HCT116 (cell line): ENCODE measurements around the gene PKMYT1. TPM values are rescaled to one million over a fixed set of nuclear protein-coding genes. Genes with fewer than 3 reads are reported as not detected.

Experiments
- ATAC-seq: fragments of 200-7000 bp; cut with Tn5 transposase; 2 replicates; pipeline ENCODE4 v1.9.1; 2020; ENCODE audit warnings: mild to moderate bottlenecking, moderate library complexity
- BruUV-seq: library from RNA; stranded (reverse); fragments of 400-500 nt; replicated peaks from 2 replicates; lab custom pipeline; 2021; lab: Mats Ljungman, UMichigan
- CTCF ChIA-PET: fragments of 300-600 bp; sonication (Branson Sonifier 250); formaldehyde crosslinking; loops from one replicate; lab custom pipeline; 2021; ENCODE audit warnings: antibody characterized with exemption; lab: Charles Lee
- POLR2A ChIA-PET: fragments of 300-600, 350-600 bp; sonication (Branson Sonifier 250); formaldehyde crosslinking; loops from one replicate; lab custom pipeline; 2021; ENCODE audit warnings: antibody characterized with exemption; lab: Charles Lee
- RAD21 ChIA-PET, 2 experiments: fragments of 300-600 bp; sonication (Branson Sonifier 250); formaldehyde crosslinking; loops; one replicate each; lab custom pipeline; 2023; ENCODE audit warnings: low total read pairs in 2 of 2; ENCODE audit not compliant: uncharacterized antibody in 2 of 2, unreplicated experiment in 2 of 2, low non-redundant PET in 1 of 2; lab: Charles Lee
- DNase-seq: peaks from one replicate; pipeline ENCODE4 v3.0.0-alpha.2; 2010; ENCODE audit warnings: low read depth, low spot score
- H2AFZ ChIP-seq: fragments of 200-600 bp; shearing (Covaris generic), sonication (generic); 2 replicates; pipeline ENCODE4 v1.6.1; 2017; ENCODE audit warnings: low read depth, mixed run types, mixed read lengths, antibody characterized with exemption, low read length; ENCODE audit not compliant: poor library complexity, severe bottlenecking
- H3K27ac ChIP-seq: 2 replicates; pipeline ENCODE4 v1.5.1; 2012; ENCODE audit warnings: low read depth, low read length
- H3K27me3 ChIP-seq: fragments of 200-600 bp; sonication (generic); 2 replicates; pipeline ENCODE4 v1.6.1; 2016; ENCODE audit warnings: mixed run types, low read length, mixed read lengths; ENCODE audit not compliant: insufficient read depth
- H3K36me3 ChIP-seq, 2 experiments: fragments of 200-500 bp in 1 of 2; fragments of 200-600 bp in 1 of 2; sonication (Bioruptor generic) in 1 of 2; sonication (generic) in 1 of 2; 2 replicates each; pipeline versions ENCODE4 v1.5.1 to v1.6.1; 2014 to 2016; ENCODE audit warnings: low read length in 2 of 2, inconsistent platforms in 1 of 2, mixed read lengths in 1 of 2, mixed run types in 1 of 2; ENCODE audit not compliant: insufficient read depth in 2 of 2, control insufficient read depth in 1 of 2
- H3K4me1 ChIP-seq, 2 experiments: fragments of 200-600 bp in 1 of 2; sonication (generic) in 1 of 2; 2 replicates each; pipeline versions ENCODE4 v1.5.1 to v1.6.1; 2012 to 2017; ENCODE audit warnings: low read length in 2 of 2, inconsistent platforms in 1 of 2, mild to moderate bottlenecking in 1 of 2, mixed read lengths in 1 of 2, mixed run types in 1 of 2, moderate library complexity in 1 of 2; ENCODE audit not compliant: insufficient read depth in 2 of 2, control insufficient read depth in 1 of 2
- H3K4me2 ChIP-seq: fragments of 200-600 bp; sonication (generic); 2 replicates; pipeline ENCODE4 v1.6.1; 2017; ENCODE audit warnings: mixed run types, low read length, mixed read lengths
- H3K4me3 ChIP-seq, 2 experiments: fragments of 200-600 bp in 1 of 2; sonication (generic) in 1 of 2; replicated peaks in 1 of 2; 2 replicates each; pipeline ENCODE4 v1.5.1; 2011 to 2016; ENCODE audit warnings: low read length in 2 of 2, control low read depth in 1 of 2, low read depth in 1 of 2, mild to moderate bottlenecking in 1 of 2, mixed read lengths in 1 of 2, mixed run types in 1 of 2
- H3K79me2 ChIP-seq: fragments of 200-600 bp; sonication (generic); 2 replicates; pipeline ENCODE4 v1.6.1; 2017; ENCODE audit warnings: mild to moderate bottlenecking, mixed run types, low read length, moderate library complexity, mixed read lengths; ENCODE audit not compliant: insufficient read depth
- H3K9ac ChIP-seq: fragments of 200-600 bp; sonication (generic); 2 replicates; pipeline ENCODE4 v1.6.1; 2016; ENCODE audit warnings: low read length, mixed read lengths
- H3K9me2 ChIP-seq: fragments of 200-600 bp; sonication (generic), shearing (Covaris generic); 2 replicates; pipeline ENCODE4 v1.6.1; 2017; ENCODE audit warnings: mixed run types, mild to moderate bottlenecking, moderate library complexity; ENCODE audit not compliant: insufficient read depth
- H3K9me3 ChIP-seq, 2 experiments: fragments of 200-500 bp in 1 of 2; fragments of 200-600 bp in 1 of 2; sonication (Bioruptor generic) in 1 of 2; sonication (generic) in 1 of 2; 2 replicates each; pipeline ENCODE4 v1.6.1; 2014 to 2017; ENCODE audit warnings: low read length in 2 of 2, mixed read lengths in 2 of 2, inconsistent platforms in 1 of 2, low read depth in 1 of 2, mild to moderate bottlenecking in 1 of 2, mixed run types in 1 of 2, moderate library complexity in 1 of 2; ENCODE audit not compliant: control insufficient read depth in 1 of 2, insufficient read depth in 1 of 2
- H4K20me1 ChIP-seq: fragments of 200-600 bp; sonication (generic), shearing (Covaris generic); 2 replicates; pipeline ENCODE4 v1.6.1; 2017; ENCODE audit warnings: mixed run types, mild to moderate bottlenecking, moderate library complexity; ENCODE audit not compliant: insufficient read depth
- CEBPB ChIP-seq: IDR thresholded peaks from 2 replicates; pipeline ENCODE4 v1.6.1; 2012; ENCODE audit warnings: low read depth
- FOSL1 ChIP-seq: IDR thresholded peaks from 2 replicates; pipeline ENCODE4 v1.6.1; 2012; ENCODE audit warnings: low read depth
- POLR2AphosphoS5 ChIP-seq: IDR thresholded peaks from 2 replicates; pipeline ENCODE4 v1.6.1; 2011; ENCODE audit warnings: mild to moderate bottlenecking, low read depth, low read length, moderate library complexity
- YY1 ChIP-seq: IDR thresholded peaks from 2 replicates; pipeline ENCODE4 v1.6.1; 2011; ENCODE audit warnings: low read length, low read depth, moderate library complexity, mild to moderate bottlenecking; ENCODE audit not compliant: insufficient replicate concordance; ENCODE audit errors: extremely low read depth
- ZBTB33 ChIP-seq: IDR thresholded peaks from 2 replicates; pipeline ENCODE4 v1.6.1; 2011; ENCODE audit warnings: mild to moderate bottlenecking, low read length, moderate library complexity; ENCODE audit not compliant: insufficient replicate concordance; ENCODE audit errors: extremely low read depth
- intact Hi-C: fragments of 100-400 bp; cut with micrococcal nuclease; formaldehyde crosslinking; loops from 2 replicates; pipeline ENCODE4 v1.10.0; 2022
- total RNA-seq: library from RNA; stranded (reverse); gene quantifications from one replicate; pipeline ENCODE4 v1.2.1, GENCODE V29; 2021; ENCODE audit not compliant: unreplicated experiment

The PKMYT1 gene
- total RNA-seq, 1 experiment from 2014 or later: 104 TPM

GRCh38 chr16:3022208-3022683 lies 42.0 kb upstream of the PKMYT1 start:
- Histone ChIP-seq H3K9me2 (no peaks in the 10 kb centered on the region), H3K36me3 (peaks cover 8 to 30% of the 10 kb centered on the region in 2 experiments; a peak in 2 of 4 replicates), H3K9ac (peak overlapping the region; percentile 99), H3K9me3 (no peaks in the 10 kb centered on the region), H3K27ac (peak overlapping the region; percentile 100), H3K4me1 (peaks cover 27 to 59% of the 10 kb centered on the region in 2 experiments), H3K4me2 (peak overlapping the region; percentile 86), H4K20me1 (no peaks in the 10 kb centered on the region), H2AFZ (no peak overlapping the region), H3K27me3 (no peaks in the 10 kb centered on the region), H3K79me2 (peaks cover 26% of the 10 kb centered on the region; the same call in 1 of the 2 replicates), H3K4me3 (peak overlapping the region; percentile 94 to 95)
- BruUV-seq: no TSS peak
- ATAC-seq (peak; percentile 20), DNase-seq (peak; percentile 82)
- TF ChIP-seq FOSL1: no peak
- TF ChIP-seq YY1: no peak
- no peak for TF ChIP-seq CEBPB
- TF ChIP-seq ZBTB33: peak; percentile 11
- peak; percentile 63 for TF ChIP-seq POLR2AphosphoS5
- POLR2A ChIA-PET: interaction anchor here (1.3 to 8.2 kb wide), 12 partner anchors 8 to 867 kb away, joined by 4 to 188 read pairs (median 6); partner anchors contain the start of genes KREMEN2, PAQR4 and TRAF7
- intact Hi-C loops: loop anchor here (5.0 kb wide), 2 partner anchors 40 to 865 kb away; partner anchors contain the start of genes PKMYT1 and TRAF7
- CTCF ChIA-PET: interaction anchor here (1.7 to 6.1 kb wide), 4 partner anchors 9 to 39 kb away, joined by 5 to 39 read pairs (median 13); no protein-coding TSS in a partner anchor
- RAD21 ChIA-PET: no interaction called here
